Activated T-cell treated with anti-CD3 and anti-CD28 coated beads, Interleukin-2, amount 50 U/mL, for 72 hours (primary cell): ENCODE data around the gene RAP1GDS1. TPM values are rescaled to one million over a fixed set of nuclear protein-coding genes. Genes with fewer than 3 reads are reported as not detected.
"Not testable (repeated sequence)": the region's sequence is repeated elsewhere in the genome, so short reads cannot be mapped to it uniquely, and the experiment has no call there.

Source experiments
- ATAC-seq, 2 donors: fragments of 150-1000 bp; cut with Tn5 transposase; replicated peaks in 1 of 2; 2 replicates each; pipeline ENCODE4 v1.10.0; 2021; ENCODE audit warnings: moderate library complexity in 2 of 2, mild to moderate bottlenecking in 1 of 2
- DNase-seq, 2 donors: peaks; one replicate each; pipeline ENCODE4 v3.0.0; 2021 to 2022; ENCODE audit warnings: mixed read lengths in 1 of 2
- H3K27ac Mint-ChIP-seq: one replicate; pipeline ENCODE4 v1.8.0; 2022; ENCODE audit warnings: mild to moderate bottlenecking, moderate library complexity, mixed read lengths
- H3K27me3 Mint-ChIP-seq: one replicate; pipeline ENCODE4 v1.8.0; 2022; ENCODE audit warnings: low read depth, mixed read lengths
- H3K36me3 Mint-ChIP-seq, 2 donors: one replicate each; pipeline ENCODE4 v1.8.0; 2022; ENCODE audit warnings: mixed read lengths in 2 of 2, mild to moderate bottlenecking in 1 of 2; ENCODE audit not compliant: insufficient read depth in 2 of 2
- H3K4me1 Mint-ChIP-seq: one replicate; pipeline ENCODE4 v1.8.0; 2022; ENCODE audit warnings: low read depth, mixed read lengths
- H3K4me3 Mint-ChIP-seq, 2 donors: one replicate each; pipeline ENCODE4 v1.8.0; 2022; ENCODE audit warnings: mild to moderate bottlenecking in 2 of 2, mixed read lengths in 2 of 2, moderate library complexity in 2 of 2
- H3K9me3 Mint-ChIP-seq, 2 donors: one replicate each; pipeline ENCODE4 v1.8.0; 2022; ENCODE audit warnings: mixed read lengths in 2 of 2
- total RNA-seq, 2 donors: library from RNA; stranded (reverse); gene quantifications; one replicate each; pipeline ENCODE4 v1.2.3, GENCODE V29; 2022

RAP1GDS1 gene
- total RNA-seq, 2 donors from 2014 or later: 47.2 to 54.6 TPM

- H3K36me3 Mint-ChIP-seq: peaks cover 12 to 15% of the 10 kb centered on the region in 2 donors
- ATAC-seq (peak; percentile 94 to 96), DNase-seq (peak; percentile 73 to 79)
- H3K4me3 Mint-ChIP-seq: peak overlapping the region; percentile 80
- H3K27me3 Mint-ChIP-seq: no peaks in the 10 kb centered on the region
- H3K4me1 Mint-ChIP-seq: peaks cover 36% of the 10 kb centered on the region
- H3K27ac Mint-ChIP-seq: no peak overlapping the region
- no peaks in the 10 kb centered on the region for H3K9me3 Mint-ChIP-seq
Observed at GRCh38 chr4:98467627-98468072, 206.5 kb downstream of the RAP1GDS1 start.

- no peak for ATAC-seq
- no peaks in the 10 kb centered on the region for H3K27me3 Mint-ChIP-seq
- H3K9me3 Mint-ChIP-seq: no peaks in the 10 kb centered on the region
- DNase-seq: no peak
- H3K27ac Mint-ChIP-seq: no peak overlapping the region
- no peak overlapping the region for H3K4me3 Mint-ChIP-seq
- H3K36me3 Mint-ChIP-seq: peaks cover 12 to 18% of the 10 kb centered on the region in 2 donors
- H3K4me1 Mint-ChIP-seq: peaks cover 44% of the 10 kb centered on the region
Observed at GRCh38 chr4:98468709-98469108, 207.5 kb downstream of the RAP1GDS1 start.

GRCh38 chr4:98469771-98470170, 208.6 kb downstream of the RAP1GDS1 start:
- Mint-ChIP-seq H3K4me3 (no peak overlapping the region), H3K4me1 (peaks cover 54% of the 10 kb centered on the region), H3K27me3 (no peaks in the 10 kb centered on the region), H3K36me3 (peaks cover 12 to 18% of the 10 kb centered on the region in 2 donors), H3K27ac (no peak overlapping the region), H3K9me3 (no peaks in the 10 kb centered on the region)
- DNase-seq (no peak), ATAC-seq (no peak)

- H3K4me3 Mint-ChIP-seq: no peak overlapping the region
- peaks cover 58% of the 10 kb centered on the region for H3K4me1 Mint-ChIP-seq
- DNase-seq (no peak), ATAC-seq (no peak)
- H3K27me3 Mint-ChIP-seq: no peaks in the 10 kb centered on the region
- peak overlapping the region; percentile 18 for H3K27ac Mint-ChIP-seq
- no peaks in the 10 kb centered on the region for H3K9me3 Mint-ChIP-seq
- peaks cover 14 to 20% of the 10 kb centered on the region in 2 donors for H3K36me3 Mint-ChIP-seq
Observed at GRCh38 chr4:98470366-98470765, 209.2 kb downstream of the RAP1GDS1 start.

GRCh38 chr4:98470831-98471230, 209.6 kb downstream of the RAP1GDS1 start:
- ATAC-seq (no peak), DNase-seq (no peak)
- H3K9me3 Mint-ChIP-seq: no peaks in the 10 kb centered on the region
- no peak overlapping the region for H3K27ac Mint-ChIP-seq
- H3K27me3 Mint-ChIP-seq: no peaks in the 10 kb centered on the region
- H3K4me1 Mint-ChIP-seq: peaks cover 57% of the 10 kb centered on the region
- H3K4me3 Mint-ChIP-seq: no peak overlapping the region
- H3K36me3 Mint-ChIP-seq: peaks cover 14 to 23% of the 10 kb centered on the region in 2 donors

GRCh38 chr4:98473046-98473445, 211.9 kb downstream of the RAP1GDS1 start:
- no peaks in the 10 kb centered on the region for H3K27me3 Mint-ChIP-seq
- peaks cover 47% of the 10 kb centered on the region for H3K4me1 Mint-ChIP-seq
- DNase-seq (no peak), ATAC-seq (peak in 1 of 2 donors; percentile 20)
- H3K27ac Mint-ChIP-seq: no peak overlapping the region
- no peak overlapping the region for H3K4me3 Mint-ChIP-seq
- H3K36me3 Mint-ChIP-seq: peaks cover 16 to 27% of the 10 kb centered on the region in 2 donors
- no peaks in the 10 kb centered on the region for H3K9me3 Mint-ChIP-seq

- Mint-ChIP-seq H3K27me3 (no peaks in the 10 kb centered on the region), H3K36me3 (peaks cover 19 to 30% of the 10 kb centered on the region in 2 donors), H3K4me1 (peaks cover 61% of the 10 kb centered on the region), H3K9me3 (no peaks in the 10 kb centered on the region), H3K27ac (peak overlapping the region; percentile 3), H3K4me3 (no peak overlapping the region)
- ATAC-seq (peak; percentile 64 to 75), DNase-seq (peak; percentile 14 to 24)
Observed at GRCh38 chr4:98474408-98474844, 213.2 kb downstream of the RAP1GDS1 start.

- no peak for ATAC-seq
- H3K4me1 Mint-ChIP-seq: peaks cover 67% of the 10 kb centered on the region
Observed at GRCh38 chr4:98476891-98477290, 215.7 kb downstream of the RAP1GDS1 start.

GRCh38 chr4:98479590-98479989, 218.4 kb downstream of the RAP1GDS1 start:
- peak overlapping the region; percentile 46 to 65 for H3K4me3 Mint-ChIP-seq
- not testable (repeated sequence) for ATAC-seq, DNase-seq, H3K9me3 Mint-ChIP-seq, H3K27me3 Mint-ChIP-seq
- peak overlapping the region; percentile 69 for H3K27ac Mint-ChIP-seq
- H3K36me3 Mint-ChIP-seq: peaks cover 10 to 19% of the 10 kb centered on the region in 2 donors
- H3K4me1 Mint-ChIP-seq: peaks cover 76% of the 10 kb centered on the region

More at GRCh38 chr4:98476891-98477290, 215.7 kb downstream of the RAP1GDS1 start:
- DNase-seq: no peak
- H3K4me3 Mint-ChIP-seq: no peak overlapping the region
- no peaks in the 10 kb centered on the region for H3K27me3 Mint-ChIP-seq
- no peaks in the 10 kb centered on the region for H3K9me3 Mint-ChIP-seq
- H3K36me3 Mint-ChIP-seq: peaks cover 14 to 25% of the 10 kb centered on the region in 2 donors
- no peak overlapping the region for H3K27ac Mint-ChIP-seq

- ATAC-seq: no peak
- Mint-ChIP-seq H3K9me3 (no peaks in the 10 kb centered on the region), H3K27me3 (no peaks in the 10 kb centered on the region), H3K4me3 (peak overlapping the region in 1 of 2 donors; percentile 20), H3K36me3 (peaks cover 9 to 14% of the 10 kb centered on the region in 2 donors), H3K27ac (no peak overlapping the region), H3K4me1 (peaks cover 76% of the 10 kb centered on the region)
- no peak for DNase-seq
Observed at GRCh38 chr4:98480535-98480934, 219.4 kb downstream of the RAP1GDS1 start.

- Mint-ChIP-seq H3K4me3 (peak overlapping the region; percentile 26 to 35), H3K27me3 (no peaks in the 10 kb centered on the region), H3K27ac (peak overlapping the region; percentile 95), H3K9me3 (no peaks in the 10 kb centered on the region), H3K36me3 (peaks cover 8 to 14% of the 10 kb centered on the region in 2 donors), H3K4me1 (peaks cover 82% of the 10 kb centered on the region)
- DNase-seq: no peak
- no peak for ATAC-seq
Observed at GRCh38 chr4:98481167-98481566, 220.0 kb downstream of the RAP1GDS1 start.

GRCh38 chr4:98482503-98482846, 221.3 kb downstream of the RAP1GDS1 start:
- Mint-ChIP-seq H3K9me3 (no peaks in the 10 kb centered on the region), H3K27ac (peak overlapping the region; percentile 95), H3K4me1 (peaks cover 92% of the 10 kb centered on the region), H3K4me3 (peak overlapping the region; percentile 80 to 86), H3K36me3 (peaks cover 7 to 10% of the 10 kb centered on the region in 2 donors), H3K27me3 (no peaks in the 10 kb centered on the region)
- DNase-seq: no peak
- no peak for ATAC-seq

GRCh38 chr4:98482847-98483806, 221.9 kb downstream of the RAP1GDS1 start:
- peak; percentile 69 to 71 for DNase-seq
- peaks cover 7 to 9% of the 10 kb centered on the region in 2 donors for H3K36me3 Mint-ChIP-seq
- peaks cover 93% of the 10 kb centered on the region for H3K4me1 Mint-ChIP-seq
- no peaks in the 10 kb centered on the region for H3K27me3 Mint-ChIP-seq
- no peaks in the 10 kb centered on the region for H3K9me3 Mint-ChIP-seq
- H3K27ac Mint-ChIP-seq: peak overlapping the region; percentile 95
- peak overlapping the region; percentile 80 to 86 for H3K4me3 Mint-ChIP-seq
- ATAC-seq: peak; percentile 84 to 85
